DOHH2 (cell line): ENCODE data around the gene ST7.

Source experiments
- H3F3A ChIP-seq: fragments of 200-600 bp; sonication (generic), shearing (Covaris generic); 2 replicates; pipeline ENCODE4 v1.6.0; 2016; ENCODE audit warnings: antibody characterized with exemption, mild to moderate bottlenecking; ENCODE audit not compliant: control insufficient read depth, insufficient read depth
- H3K27ac ChIP-seq: fragments of 200-600 bp; sonication (generic); 2 replicates; pipeline ENCODE4 v1.5.1; 2014; ENCODE audit warnings: low read depth, mild to moderate bottlenecking, low read length, moderate library complexity
- H3K27me3 ChIP-seq: fragments of 200-600 bp; sonication (generic); 2 replicates; pipeline ENCODE4 v1.6.1; 2014; ENCODE audit warnings: mild to moderate bottlenecking, low read length, mixed read lengths; ENCODE audit not compliant: control insufficient read depth
- H3K36me3 ChIP-seq: fragments of 200-600 bp; sonication (generic); 2 replicates; pipeline ENCODE4 v1.6.1; 2014; ENCODE audit warnings: mild to moderate bottlenecking, low read length, moderate library complexity, mixed read lengths; ENCODE audit not compliant: control insufficient read depth
- H3K4me1 ChIP-seq: fragments of 200-600 bp; sonication (generic); 2 replicates; pipeline ENCODE4 v1.6.1; 2014; ENCODE audit warnings: mild to moderate bottlenecking, low read length, mixed read lengths; ENCODE audit not compliant: control insufficient read depth
- H3K4me2 ChIP-seq: fragments of 200-600 bp; sonication (generic); 2 replicates; pipeline ENCODE4 v1.6.0; 2014; ENCODE audit warnings: mild to moderate bottlenecking, low read length, moderate library complexity
- H3K4me3 ChIP-seq: fragments of 200-600 bp; sonication (generic); 2 replicates; pipeline ENCODE4 v1.5.1; 2014; ENCODE audit warnings: mild to moderate bottlenecking, low read length, mixed read lengths
- H3K79me2 ChIP-seq: fragments of 200-600 bp; sonication (generic); 2 replicates; pipeline ENCODE4 v1.6.1; 2014; ENCODE audit warnings: mild to moderate bottlenecking, low read length, mixed read lengths; ENCODE audit not compliant: control insufficient read depth
- H3K9me2 ChIP-seq: fragments of 200-600 bp; sonication (generic); replicated peaks from 2 replicates; pipeline ENCODE4 v1.6.1; 2014; ENCODE audit warnings: mild to moderate bottlenecking, low read length, mixed read lengths; ENCODE audit not compliant: control insufficient read depth
- H3K9me3 ChIP-seq: fragments of 200-600 bp; sonication (generic); 2 replicates; pipeline ENCODE4 v1.6.1; 2014; ENCODE audit warnings: antibody characterized with exemption, low read length, mixed read lengths; ENCODE audit not compliant: control insufficient read depth, insufficient read depth
- H4K20me1 ChIP-seq: fragments of 200-600 bp; sonication (generic); 2 replicates; pipeline ENCODE4 v1.6.0; 2014; ENCODE audit warnings: low read depth, mild to moderate bottlenecking, antibody characterized with exemption, low read length, moderate library complexity; ENCODE audit not compliant: control insufficient read depth, insufficient read depth
- CTCF ChIP-seq: fragments of 200-600 bp; sonication (generic); IDR thresholded peaks from one replicate; pipeline ENCODE4 v1.5.1; 2014; ENCODE audit warnings: antibody characterized with exemption, mild to moderate bottlenecking, low read depth, low read length; ENCODE audit not compliant: poor library complexity, severe bottlenecking
- EZH2phosphoT487 ChIP-seq: fragments of 200-600 bp; sonication (generic); IDR thresholded peaks from 2 replicates; pipeline ENCODE4 v1.6.1; 2017; ENCODE audit warnings: borderline replicate concordance, mild to moderate bottlenecking, antibody characterized with exemption, low read length, moderate library complexity, mixed read lengths

ST7 gene

GRCh38 chr7:117272017-117272759 is 318.9 kb downstream of the ST7 start:
- no peaks in the 10 kb centered on the region for H3K79me2 ChIP-seq
- no peak overlapping the region for H3K27ac ChIP-seq
- H3K4me2 ChIP-seq, result no peak overlapping the region
- no peaks in the 10 kb centered on the region for H3K36me3 ChIP-seq
- H3K4me1 ChIP-seq, result no peaks in the 10 kb centered on the region
- no peaks in the 10 kb centered on the region for H3F3A ChIP-seq
- H3K27me3 ChIP-seq, result peaks cover 50% of the 10 kb centered on the region
- H4K20me1 ChIP-seq, result no peaks in the 10 kb centered on the region
- no peak for TF ChIP-seq EZH2phosphoT487
- TF ChIP-seq CTCF, result no peak
- H3K4me3 ChIP-seq, result no peak overlapping the region
- H3K9me3 ChIP-seq, result no peaks in the 10 kb centered on the region
- no peaks in the 10 kb centered on the region for H3K9me2 ChIP-seq

DNA sequence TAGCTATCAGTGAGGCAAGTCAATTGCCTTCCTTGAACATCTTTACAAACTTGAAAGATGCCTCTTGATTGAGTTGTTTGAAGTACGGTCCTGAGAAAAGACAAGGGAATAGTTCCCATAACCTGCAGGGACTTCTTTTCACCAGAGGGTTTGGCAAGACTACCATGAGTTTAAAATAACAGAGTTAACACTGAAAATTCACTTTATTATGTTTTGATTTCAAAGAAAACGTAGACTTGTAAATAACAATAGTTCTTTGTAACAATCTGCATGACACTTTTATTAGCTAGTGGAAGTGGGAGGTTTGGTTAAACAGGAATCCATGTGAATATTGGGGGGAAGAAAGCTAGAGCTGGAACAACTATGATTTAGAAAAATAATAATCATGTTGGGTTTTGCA is 320.0 kb downstream of the ST7 start:
- Histone ChIP-seq H3K4me3 (no peak overlapping the region), H3K4me1 (no peaks in the 10 kb centered on the region), H3K9me3 (no peaks in the 10 kb centered on the region), H3K36me3 (no peaks in the 10 kb centered on the region), H3K79me2 (no peaks in the 10 kb centered on the region), H3K4me2 (no peak overlapping the region), H3F3A (no peaks in the 10 kb centered on the region), H4K20me1 (no peaks in the 10 kb centered on the region), H3K27ac (no peak overlapping the region), H3K9me2 (no peaks in the 10 kb centered on the region), H3K27me3 (peaks cover 50% of the 10 kb centered on the region)
- no peak for TF ChIP-seq EZH2phosphoT487
- no peak for TF ChIP-seq CTCF

GRCh38 chr7:117273814-117274225 is 320.5 kb downstream of the ST7 start:
- Histone ChIP-seq H3K27ac (no peak overlapping the region), H3K4me2 (no peak overlapping the region), H3K9me2 (no peaks in the 10 kb centered on the region), H3K36me3 (no peaks in the 10 kb centered on the region), H3K4me3 (no peak overlapping the region), H3K79me2 (no peaks in the 10 kb centered on the region), H3K9me3 (no peaks in the 10 kb centered on the region), H3K4me1 (no peaks in the 10 kb centered on the region), H4K20me1 (no peaks in the 10 kb centered on the region), H3F3A (no peaks in the 10 kb centered on the region), H3K27me3 (peaks cover 50% of the 10 kb centered on the region)
- TF ChIP-seq CTCF (no peak), EZH2phosphoT487 (no peak)
